Myocyte (in vitro differentiated cells): ENCODE data around the gene HSPA12B. TPM values are rescaled to one million over a fixed set of nuclear protein-coding genes. Genes with fewer than 3 reads are reported as not detected.
A peak's percentile ranks its signal among the peaks of the same experiment; 100 is the strongest.
"Not testable (repeated sequence)": the region's sequence is repeated elsewhere in the genome, so short reads cannot be mapped to it uniquely, and the experiment has no call there.

Experiments used
- DNase-seq: peaks from one replicate; pipeline ENCODE4 v3.0.0-alpha.2; 2012; ENCODE audit warnings: low read depth
- total RNA-seq: library from RNA; depleted of rRNA; stranded (reverse); fragments of >200 nt; gene quantifications from 2 replicates; pipeline ENCODE4 v1.2.3, GENCODE V29; 2014

HSPA12B gene
- total RNA-seq, 1 donor from 2014 or later: not detected

- DNase-seq: no peak
Measured at GRCh38 chr20:3785240-3786125, 53.0 kb downstream of the HSPA12B start.

- peak; percentile 69 for DNase-seq
Measured at GRCh38 chr20:3786126-3786484, 53.6 kb downstream of the HSPA12B start.

- DNase-seq: peak; percentile 86
Measured at GRCh38 chr20:3786665-3787323, 54.3 kb downstream of the HSPA12B start, which contains the start of gene CENPB. CENPB (minus strand) TSS chr20:3786740; CDS start chr20:3786483, 257 bp downstream.

- no peak for DNase-seq
Measured at GRCh38 chr20:3787324-3788014, 55.0 kb downstream of the HSPA12B start.

- DNase-seq: no peak
Measured at GRCh38 chr20:3788685-3789155, 56.2 kb downstream of the HSPA12B start.

- not testable (repeated sequence) for DNase-seq
Measured at GRCh38 chr20:3789201-3789600, 56.7 kb downstream of the HSPA12B start.

- not testable (repeated sequence) for DNase-seq
Measured at GRCh38 chr20:3794168-3794567, 61.7 kb downstream of the HSPA12B start.

GRCh38 chr20:3794701-3795420, 62.4 kb downstream of the HSPA12B start:
- no peak for DNase-seq

- peak; percentile 98 for DNase-seq
Measured at GRCh38 chr20:3795511-3796468, 63.3 kb downstream of the HSPA12B start, which contains the start of gene CDC25B. CDC25B (plus strand) TSS chr20:3796310; CDS start chr20:3796532, 222 bp downstream.

GRCh38 chr20:3796477-3797225, 64.2 kb downstream of the HSPA12B start:
- no peak for DNase-seq

GRCh38 chr20:3797226-3797545, 64.7 kb downstream of the HSPA12B start:
- DNase-seq: no peak

- DNase-seq: peak; percentile 59
Measured at GRCh38 chr20:3797592-3798372, 65.3 kb downstream of the HSPA12B start.

GRCh38 chr20:3798373-3798768, 65.9 kb downstream of the HSPA12B start:
- DNase-seq: peak; percentile 73

GRCh38 chr20:3798908-3799248, 66.4 kb downstream of the HSPA12B start:
- DNase-seq: peak; percentile 97

- DNase-seq: no peak
Measured at GRCh38 chr20:3800256-3800877, 67.9 kb downstream of the HSPA12B start.

GRCh38 chr20:3800878-3801260, 68.4 kb downstream of the HSPA12B start:
- DNase-seq: no peak

GRCh38 chr20:3801299-3801698, 68.8 kb downstream of the HSPA12B start:
- DNase-seq: no peak

- no peak for DNase-seq
Measured at GRCh38 chr20:3801846-3802245, 69.4 kb downstream of the HSPA12B start.
